Measurements from ENCODE around the gene RPS15. TPM values are rescaled to one million over a fixed set of nuclear protein-coding genes. Genes with fewer than 3 reads are reported as not detected.

The RPS15 gene
- total and polyA plus RNA-seq, 9 of the 15 experiments (the other 6 are each of a cell fraction or from before 2014, with no cell fraction given): 605 to 2,791 (median 957) TPM

DNA sequence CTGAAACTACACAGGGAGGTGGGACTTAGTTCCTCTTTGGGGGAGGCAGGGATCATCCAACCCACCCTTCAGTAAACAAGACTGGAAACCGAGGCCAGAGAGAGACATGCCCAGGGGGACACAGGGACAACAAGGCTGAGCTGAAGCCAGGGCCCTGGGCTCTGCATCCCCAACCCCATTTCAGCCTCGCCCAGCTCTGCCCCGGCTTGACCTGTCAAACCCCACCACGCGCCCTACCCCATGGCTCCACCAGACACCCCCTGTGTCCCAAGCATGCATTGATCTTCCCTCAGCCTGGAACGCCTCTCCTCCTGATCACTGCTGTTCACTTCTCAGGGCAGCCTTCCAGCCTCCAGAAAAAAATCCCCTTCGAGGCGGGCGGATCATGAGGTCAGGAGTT lies 9.7 kb downstream of the RPS15 start:
- H3K4me1 ChIP-seq (replicated peaks in 1 of 2; ENCODE audit: control insufficient read depth in 2 of 2, insufficient read depth in 2 of 2, low read length in 2 of 2): peaks cover 11 to 77% of the 10 kb centered on the region in 2 experiments
- CTCF ChIA-PET (ENCODE audit: low intra/inter-chr PET ratio): no interaction called here

More for the DNA sequence above, 9.7 kb downstream of the RPS15 start:
- H3K4me3 ChIP-seq: no peak overlapping the region
- H2AFZ ChIP-seq (ENCODE audit: low read depth, low read length): no peak overlapping the region
- DNase-seq (ENCODE audit: extremely low read depth in 1 of 4, low spot score in 3 of 4) (no peak), FAIRE-seq (no peak), ATAC-seq (no peak)
- no peaks in the 10 kb centered on the region for H3K79me2 ChIP-seq (ENCODE audit: control insufficient read depth, insufficient read depth, low read length)
- POLR2A ChIA-PET: interaction anchor here (0.6 to 1.5 kb wide), 3 partner anchors 8 to 417 kb away, joined by 3 to 5 read pairs (median 3); partner anchors contain the start of gene CIRBP
- peaks cover 0 to 12% of the 10 kb centered on the region in 2 experiments; a peak in 1 of 5 replicates for H3K27me3 ChIP-seq (ENCODE audit: control insufficient read depth in 2 of 2, insufficient read depth in 2 of 2, low read length in 2 of 2)
- peaks cover 17% of the 10 kb centered on the region; the same call in 1 of the 2 replicates for H4K20me1 ChIP-seq (replicated peaks; ENCODE audit: control insufficient read depth, insufficient read depth, low read length)
- no TSS peak for BruUV-seq (replicated peaks)
- no peak for TF ChIP-seq TFAM (CRISPR knock-in tag; conservative IDR thresholded peaks at IDR 0.05)
- no peak for TF ChIP-seq NRF1 (conservative IDR thresholded peaks at IDR 0.05 in 1 of 2, IDR thresholded peaks at IDR 0.05 in 1 of 2)
- TF ChIP-seq BRF1 (IDR thresholded peaks at IDR 0.05; ENCODE audit: borderline replicate concordance, extremely low read depth, insufficient read length): no peak
- no peak for TF ChIP-seq ELF2 (CRISPR knock-in tag; IDR thresholded peaks at IDR 0.05)
- no peak for TF ChIP-seq POLR2B (IDR thresholded peaks at IDR 0.05; ENCODE audit: low read depth, partially characterized antibody)
- TF ChIP-seq, protein P1, sequence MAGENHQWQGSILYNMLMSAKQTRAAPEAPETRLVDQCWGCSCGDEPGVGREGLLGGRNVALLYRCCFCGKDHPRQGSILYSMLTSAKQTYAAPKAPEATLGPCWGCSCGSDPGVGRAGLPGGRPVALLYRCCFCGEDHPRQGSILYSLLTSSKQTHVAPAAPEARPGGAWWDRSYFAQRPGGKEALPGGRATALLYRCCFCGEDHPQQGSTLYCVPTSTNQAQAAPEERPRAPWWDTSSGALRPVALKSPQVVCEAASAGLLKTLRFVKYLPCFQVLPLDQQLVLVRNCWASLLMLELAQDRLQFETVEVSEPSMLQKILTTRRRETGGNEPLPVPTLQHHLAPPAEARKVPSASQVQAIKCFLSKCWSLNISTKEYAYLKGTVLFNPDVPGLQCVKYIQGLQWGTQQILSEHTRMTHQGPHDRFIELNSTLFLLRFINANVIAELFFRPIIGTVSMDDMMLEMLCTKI (IDR thresholded peaks at IDR 0.05; ENCODE audit: partially characterized antibody): no peak
- no peak for TF ChIP-seq TEAD2 (tag; IDR thresholded peaks at IDR 0.05)
- no peak for TF ChIP-seq TBP (optimal IDR thresholded peaks at IDR 0.05; ENCODE audit: low read depth, low read length)
- H3K9ac ChIP-seq (ENCODE audit: insufficient read depth in 1 of 2, low read depth in 2 of 2, low read length in 2 of 2): no peak overlapping the region
- H3K36me3 ChIP-seq (ENCODE audit: control insufficient read depth, insufficient read depth, low read length): no peaks in the 10 kb centered on the region
- no peaks in the 10 kb centered on the region for H3K9me1 ChIP-seq (ENCODE audit: control insufficient read depth, insufficient read depth, low read length)
- in situ Hi-C loops (cut with MboI) (no loop called here), intact Hi-C loops (cut with micrococcal nuclease) (loop anchor here (10.0 kb wide), 1 partner anchor 173 kb away; the partner anchor contains the start of gene FAM174C)
- H3K9me3 ChIP-seq (replicated peaks; ENCODE audit: control insufficient read depth, insufficient read depth, low read depth, low read length): no peaks in the 10 kb centered on the region
- 50% methylated on average over 9 of the region's 9 CpGs for WGBS (ENCODE audit: insufficient coverage, low coverage, missing lambda C conversion rate)
- H3K27ac ChIP-seq (ENCODE audit: extremely low read depth, low read depth, low read length): no peak overlapping the region
- no peak overlapping the region for H3K4me2 ChIP-seq (ENCODE audit: insufficient read depth, low read length)

Data from K562 (cell line).